Duodenal mucosa (tissue), 2 donors: ENCODE data around the gene TMEM43.

Experiments used
- H3K27ac ChIP-seq: one replicate; pipeline ENCODE4 v1.7.0; 2013; ENCODE audit warnings: low read depth, low read length
- H3K27me3 ChIP-seq, 2 donors: one replicate each; pipeline ENCODE4 v1.7.0; 2013; ENCODE audit warnings: low read length in 2 of 2, control low read depth in 1 of 2; ENCODE audit not compliant: insufficient read depth in 2 of 2, control insufficient read depth in 1 of 2
- H3K36me3 ChIP-seq, 2 donors: one replicate each; pipeline ENCODE4 v1.7.0; 2013; ENCODE audit warnings: low read length in 2 of 2, control low read depth in 1 of 2; ENCODE audit not compliant: insufficient read depth in 2 of 2, control insufficient read depth in 1 of 2
- H3K4me1 ChIP-seq, 2 donors: one replicate each; pipeline ENCODE4 v1.7.0; 2013; ENCODE audit warnings: low read length in 2 of 2, control low read depth in 1 of 2; ENCODE audit not compliant: insufficient read depth in 2 of 2, control insufficient read depth in 1 of 2
- H3K4me3 ChIP-seq, 2 donors: one replicate each; pipeline ENCODE4 v1.7.0; 2013; ENCODE audit warnings: low read length in 2 of 2, low read depth in 1 of 2
- H3K9ac ChIP-seq, 2 donors: one replicate each; pipeline ENCODE4 v1.7.0; 2013; ENCODE audit warnings: low read length in 2 of 2, low read depth in 1 of 2
- H3K9me3 ChIP-seq, 2 donors: one replicate each; pipeline ENCODE4 v1.7.0; 2013; ENCODE audit warnings: low read length in 2 of 2, control low read depth in 1 of 2; ENCODE audit not compliant: control insufficient read depth in 1 of 2

Gene TMEM43

GRCh38 chr3:14137445-14137844 is 12.6 kb downstream of the TMEM43 start:
- Histone ChIP-seq H3K9me3 (no peaks in the 10 kb centered on the region), H3K27ac (no peak overlapping the region), H3K9ac (no peak overlapping the region), H3K4me1 (peaks cover 23 to 30% of the 10 kb centered on the region in 2 donors), H3K36me3 (peaks cover 58 to 95% of the 10 kb centered on the region in 2 donors), H3K4me3 (no peak overlapping the region), H3K27me3 (no peaks in the 10 kb centered on the region)

- Histone ChIP-seq H3K4me3 (no peak overlapping the region), H3K27me3 (no peaks in the 10 kb centered on the region), H3K4me1 (peaks cover 16 to 22% of the 10 kb centered on the region in 2 donors), H3K27ac (no peak overlapping the region), H3K36me3 (peaks cover 53 to 93% of the 10 kb centered on the region in 2 donors), H3K9ac (no peak overlapping the region), H3K9me3 (no peaks in the 10 kb centered on the region)
These were observed 13.4 kb downstream of the TMEM43 start for GRCh38 chr3:14138109-14138877.

DNA sequence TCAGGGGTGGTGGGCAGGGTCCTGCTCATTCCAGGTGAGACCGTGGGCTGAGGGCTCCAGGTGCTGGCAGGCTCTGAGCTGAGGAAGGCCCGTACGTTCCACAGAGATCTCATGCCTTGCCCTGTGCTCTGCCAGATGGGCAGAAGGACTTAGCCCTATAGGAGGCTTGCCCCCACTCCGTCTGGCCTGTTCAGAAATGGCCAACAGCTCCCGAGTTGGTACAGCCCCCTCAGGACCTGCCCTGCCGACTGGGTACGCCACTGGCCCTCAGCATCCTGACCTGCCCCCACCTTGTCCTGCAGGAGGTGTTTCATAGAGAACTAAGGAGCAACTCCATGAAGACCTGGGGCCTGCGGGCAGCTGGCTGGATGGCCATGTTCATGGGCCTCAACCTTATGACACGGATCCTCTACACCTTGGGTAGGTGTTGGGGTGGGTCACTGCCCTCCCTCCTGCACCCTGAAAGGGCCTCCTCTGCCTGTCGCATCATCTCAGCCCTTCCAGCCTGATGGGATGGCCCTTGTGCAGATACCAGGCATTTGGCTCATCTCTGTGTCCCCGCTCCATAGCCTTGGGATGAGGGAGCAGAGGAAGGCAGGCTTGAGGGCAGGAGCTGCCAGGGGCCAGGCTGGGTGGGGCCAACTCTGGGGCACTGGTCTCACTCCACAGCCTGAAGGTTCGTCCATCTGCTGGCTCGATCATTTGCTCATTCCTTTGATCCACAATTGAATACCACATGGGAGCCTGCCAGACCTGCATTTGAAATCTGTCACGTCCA is 14.2 kb downstream of the TMEM43 start:
- peaks cover 47 to 86% of the 10 kb centered on the region in 2 donors for H3K36me3 ChIP-seq
- peaks cover 15 to 19% of the 10 kb centered on the region in 2 donors for H3K4me1 ChIP-seq
- no peak overlapping the region for H3K9ac ChIP-seq
- no peak overlapping the region for H3K27ac ChIP-seq
- H3K9me3 ChIP-seq = no peaks in the 10 kb centered on the region
- no peaks in the 10 kb centered on the region for H3K27me3 ChIP-seq
- no peak overlapping the region for H3K4me3 ChIP-seq

- H3K27me3 ChIP-seq = no peaks in the 10 kb centered on the region
- H3K9ac ChIP-seq = no peak overlapping the region
- H3K4me1 ChIP-seq = peaks cover 20 to 24% of the 10 kb centered on the region in 2 donors
- H3K36me3 ChIP-seq = peaks cover 40 to 79% of the 10 kb centered on the region in 2 donors
- no peak overlapping the region for H3K27ac ChIP-seq
- H3K4me3 ChIP-seq = no peak overlapping the region
- H3K9me3 ChIP-seq = no peaks in the 10 kb centered on the region
These were observed 14.9 kb downstream of the TMEM43 start for GRCh38 chr3:14139771-14140170.

GRCh38 chr3:14140668-14141067 is 15.8 kb downstream of the TMEM43 start:
- Histone ChIP-seq H3K27me3 (no peaks in the 10 kb centered on the region), H3K4me3 (no peak overlapping the region), H3K9me3 (no peaks in the 10 kb centered on the region), H3K27ac (no peak overlapping the region), H3K36me3 (peaks cover 36 to 73% of the 10 kb centered on the region in 2 donors), H3K9ac (no peak overlapping the region), H3K4me1 (peaks cover 28 to 32% of the 10 kb centered on the region in 2 donors)

DNA sequence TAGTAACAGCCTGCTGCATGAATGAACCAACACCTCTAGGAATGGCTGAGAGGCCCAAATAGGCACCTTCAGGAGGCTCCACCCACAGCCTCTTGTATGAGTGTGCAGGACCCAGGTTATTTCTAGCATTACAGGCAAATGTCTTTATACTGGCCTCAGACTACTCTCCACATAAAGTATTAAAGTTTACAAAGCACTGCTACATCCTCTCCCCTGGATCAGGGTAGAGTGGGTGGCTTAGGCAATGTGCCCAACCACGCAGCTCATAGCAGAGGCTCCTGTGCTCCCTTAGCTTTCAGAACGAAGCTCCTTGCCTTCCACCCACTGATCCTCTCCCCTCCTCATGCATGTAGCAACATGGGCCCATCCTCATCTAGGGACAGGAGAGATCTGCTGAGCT is 16.3 kb downstream of the TMEM43 start:
- no peaks in the 10 kb centered on the region for H3K27me3 ChIP-seq
- no peak overlapping the region for H3K9ac ChIP-seq
- no peaks in the 10 kb centered on the region for H3K9me3 ChIP-seq
- H3K4me3 ChIP-seq = no peak overlapping the region
- peaks cover 34 to 71% of the 10 kb centered on the region in 2 donors for H3K36me3 ChIP-seq
- H3K27ac ChIP-seq = no peak overlapping the region
- peaks cover 28 to 32% of the 10 kb centered on the region in 2 donors for H3K4me1 ChIP-seq

- H3K4me3 ChIP-seq = no peak overlapping the region
- no peaks in the 10 kb centered on the region for H3K9me3 ChIP-seq
- H3K27ac ChIP-seq = peak overlapping the region; percentile 35
- no peak overlapping the region for H3K9ac ChIP-seq
- H3K4me1 ChIP-seq = peaks cover 22 to 26% of the 10 kb centered on the region in 2 donors
- no peaks in the 10 kb centered on the region for H3K27me3 ChIP-seq
- peaks cover 36 to 72% of the 10 kb centered on the region in 2 donors for H3K36me3 ChIP-seq
These were observed 16.9 kb downstream of the TMEM43 start for GRCh38 chr3:14141602-14142341.

DNA sequence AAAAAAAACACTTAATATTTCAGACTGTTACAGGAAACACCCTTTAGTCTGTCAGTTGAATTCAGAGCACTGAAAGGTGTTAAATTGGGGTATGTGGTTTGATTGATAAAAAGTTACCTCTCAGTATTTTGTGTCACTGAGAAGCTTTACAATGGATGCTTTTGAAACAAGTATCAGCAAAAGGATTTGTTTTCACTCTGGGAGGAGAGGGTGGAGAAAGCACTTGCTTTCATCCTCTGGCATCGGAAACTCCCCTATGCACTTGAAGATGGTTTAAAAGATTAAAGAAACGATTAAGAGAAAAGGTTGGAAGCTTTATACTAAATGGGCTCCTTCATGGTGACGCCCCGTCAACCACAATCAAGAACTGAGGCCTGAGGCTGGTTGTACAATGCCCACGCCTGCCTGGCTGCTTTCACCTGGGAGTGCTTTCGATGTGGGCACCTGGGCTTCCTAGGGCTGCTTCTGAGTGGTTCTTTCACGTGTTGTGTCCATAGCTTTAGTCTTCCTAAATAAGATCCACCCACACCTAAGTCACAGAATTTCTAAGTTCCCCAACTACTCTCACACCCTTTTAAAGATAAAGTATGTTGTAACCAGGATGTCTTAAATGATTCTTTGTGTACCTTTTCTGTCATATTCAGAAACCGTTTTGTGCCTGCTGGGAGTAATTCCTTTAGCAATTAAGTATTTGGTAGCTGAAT is 17.9 kb downstream of the TMEM43 start:
- Histone ChIP-seq H3K9ac (no peak overlapping the region), H3K27ac (peak overlapping the region; percentile 5), H3K9me3 (no peaks in the 10 kb centered on the region), H3K4me3 (no peak overlapping the region), H3K27me3 (no peaks in the 10 kb centered on the region), H3K4me1 (peaks cover 19 to 27% of the 10 kb centered on the region in 2 donors), H3K36me3 (peaks cover 37 to 70% of the 10 kb centered on the region in 2 donors)

- Histone ChIP-seq H3K27me3 (no peaks in the 10 kb centered on the region), H3K27ac (peak overlapping the region; percentile 86), H3K36me3 (peaks cover 40 to 70% of the 10 kb centered on the region in 2 donors), H3K9me3 (no peaks in the 10 kb centered on the region), H3K4me1 (peaks cover 19 to 27% of the 10 kb centered on the region in 2 donors), H3K4me3 (peak overlapping the region in 1 of 2 donors; percentile 19), H3K9ac (peak overlapping the region; percentile 22 to 45)
These were observed 18.7 kb downstream of the TMEM43 start for GRCh38 chr3:14143271-14144225.
